Measurements from ENCODE around the gene SPDYE3.

The SPDYE3 gene

GRCh38 chr7:100366411-100367250, 59.1 kb downstream of the SPDYE3 start:
- no peak for TF ChIP-seq CTCF (IDR thresholded peaks at IDR 0.05; ENCODE audit: low read length, missing control alignments)
- no peak overlapping the region for H3K4me3 ChIP-seq (replicated peaks; ENCODE audit: low read depth, low read length)
- no peak for DNase-seq (ENCODE audit: low read depth)

GRCh38 chr7:100367251-100367620, 59.7 kb downstream of the SPDYE3 start:
- TF ChIP-seq CTCF (IDR thresholded peaks at IDR 0.05; ENCODE audit: low read length, missing control alignments) = no peak
- no peak overlapping the region for H3K4me3 ChIP-seq (replicated peaks; ENCODE audit: low read depth, low read length)
- DNase-seq (ENCODE audit: low read depth) = no peak

- no peak for TF ChIP-seq CTCF (IDR thresholded peaks at IDR 0.05; ENCODE audit: low read length, missing control alignments)
- DNase-seq (ENCODE audit: low read depth) = no peak
- H3K4me3 ChIP-seq (replicated peaks; ENCODE audit: low read depth, low read length) = no peak overlapping the region
These were observed 60.4 kb downstream of the SPDYE3 start for GRCh38 chr7:100367676-100368613.

- H3K4me3 ChIP-seq (replicated peaks; ENCODE audit: low read depth, low read length) = no peak overlapping the region
- no peak for DNase-seq (ENCODE audit: low read depth)
- no peak for TF ChIP-seq CTCF (IDR thresholded peaks at IDR 0.05; ENCODE audit: low read length, missing control alignments)
These were observed 61.6 kb downstream of the SPDYE3 start for GRCh38 chr7:100369105-100369504.

GRCh38 chr7:100370303-100370702, 62.8 kb downstream of the SPDYE3 start:
- H3K4me3 ChIP-seq (replicated peaks; ENCODE audit: low read depth, low read length) = no peak overlapping the region
- TF ChIP-seq CTCF (IDR thresholded peaks at IDR 0.05; ENCODE audit: low read length, missing control alignments) = no peak
- DNase-seq (ENCODE audit: low read depth) = no peak

- no peak for TF ChIP-seq CTCF (IDR thresholded peaks at IDR 0.05; ENCODE audit: low read length, missing control alignments)
- no peak overlapping the region for H3K4me3 ChIP-seq (replicated peaks; ENCODE audit: low read depth, low read length)
- no peak for DNase-seq (ENCODE audit: low read depth)
These were observed 63.2 kb downstream of the SPDYE3 start for GRCh38 chr7:100370746-100371145.
